SK-N-MC (cell line): ENCODE measurements around the gene TIMP4.

ENCODE experiments used
- EZH2 ChIP-seq: fragments of 200-600 bp; sonication (generic); IDR thresholded peaks from one replicate; pipeline ENCODE4 v1.6.1; 2017; ENCODE audit warnings: antibody characterized with exemption
- FOXP2 ChIP-seq: optimal IDR thresholded peaks from 2 replicates; pipeline ENCODE3; 2011; ENCODE audit warnings: mild to moderate bottlenecking, moderate library complexity; ENCODE audit not compliant: insufficient read depth; ENCODE audit errors: extremely low read length, control extremely low read depth
- POLR2AphosphoS5 ChIP-seq: IDR thresholded peaks from 2 replicates; pipeline ENCODE4 v1.6.1; 2012; ENCODE audit warnings: mild to moderate bottlenecking, low read depth, low read length, borderline replicate concordance

- no peak for TF ChIP-seq POLR2AphosphoS5
- TF ChIP-seq EZH2 = no peak
- no peak for TF ChIP-seq FOXP2
Measured at GRCh38 chr3:12107071-12107713, 51.5 kb downstream of the TIMP4 start.
